HG02571 (cell line): ENCODE results near the gene YEATS4.

ENCODE experiments used
- ATAC-seq: cut with Tn5 transposase; IDR thresholded peaks from one replicate; pipeline ENCODE4 v1.9.1; 2021; ENCODE audit warnings: mild to moderate bottlenecking, moderate library complexity; ENCODE audit not compliant: unreplicated experiment

Gene YEATS4

DNA sequence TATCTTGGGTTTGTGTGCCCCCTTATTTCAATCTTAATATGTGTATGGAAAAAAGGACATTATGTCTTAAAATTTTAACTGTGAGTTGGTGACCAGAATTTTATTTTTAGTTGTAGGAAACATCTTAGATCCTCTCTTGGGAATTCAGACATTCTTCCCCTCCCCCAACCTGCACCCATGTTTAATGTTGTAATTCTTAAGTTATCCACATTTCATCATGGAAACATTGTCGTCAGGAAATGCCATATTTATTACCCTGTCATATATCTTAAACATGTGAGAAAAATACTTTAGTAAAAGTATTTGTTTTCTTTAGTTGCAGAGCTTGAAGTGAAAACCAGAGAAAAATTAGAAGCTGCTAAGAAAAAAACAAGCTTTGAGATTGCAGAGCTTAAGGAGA, 30.3 kb downstream of the YEATS4 start:
- no peak for ATAC-seq

DNA sequence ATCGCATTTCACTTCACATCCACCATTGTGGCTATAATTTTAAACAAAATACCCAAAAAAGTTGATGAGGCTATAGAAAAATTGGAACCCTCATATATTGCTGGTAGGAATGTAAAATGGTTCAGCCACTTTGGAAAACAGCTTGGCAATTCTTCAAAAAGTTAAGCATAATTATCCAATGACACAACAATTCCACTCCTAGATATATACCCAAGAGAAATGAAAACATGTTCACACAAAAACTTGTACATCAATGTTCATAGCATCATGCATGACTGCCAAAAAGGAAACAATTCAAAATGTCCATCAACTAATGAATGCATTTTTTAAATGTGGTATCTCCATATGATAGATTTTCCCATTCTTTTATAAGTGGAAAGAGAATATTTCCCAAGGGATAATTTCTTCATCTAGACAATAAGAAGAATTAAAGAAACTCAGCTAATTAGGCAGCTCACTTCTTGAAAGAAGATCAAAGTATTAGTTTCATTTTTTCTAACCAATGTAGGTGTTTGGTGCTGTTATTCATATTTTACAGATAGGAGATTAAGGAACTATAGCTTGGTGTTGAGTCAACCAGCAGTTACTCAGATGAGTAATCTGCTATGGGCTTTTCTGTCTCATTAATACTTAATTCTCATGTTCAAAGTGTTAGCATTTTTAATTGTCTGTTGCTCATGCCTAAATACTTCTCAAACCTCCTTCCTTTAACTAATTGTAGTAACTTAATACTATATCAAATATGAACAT, 32.8 kb downstream of the YEATS4 start:
- ATAC-seq = peak; percentile 85

DNA sequence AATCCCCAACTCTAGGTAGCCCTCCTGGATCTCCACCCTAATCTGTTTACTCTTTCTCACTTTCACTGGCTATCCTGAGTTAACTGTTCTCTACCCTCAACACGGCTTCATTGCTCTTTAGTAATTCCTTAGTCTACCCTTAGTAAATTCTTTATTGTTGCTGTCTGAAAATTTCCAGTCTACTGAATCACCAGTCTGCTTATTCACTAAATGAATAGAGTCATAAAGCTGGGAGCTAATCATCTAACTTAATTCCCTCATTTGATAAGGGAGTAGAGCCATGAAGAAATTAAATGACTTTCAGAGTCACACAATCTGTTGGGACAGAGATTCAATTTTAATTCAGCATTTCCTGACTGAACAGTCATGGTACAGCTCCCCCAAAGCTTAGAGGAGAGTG, 36.5 kb downstream of the YEATS4 start:
- ATAC-seq = no peak

DNA sequence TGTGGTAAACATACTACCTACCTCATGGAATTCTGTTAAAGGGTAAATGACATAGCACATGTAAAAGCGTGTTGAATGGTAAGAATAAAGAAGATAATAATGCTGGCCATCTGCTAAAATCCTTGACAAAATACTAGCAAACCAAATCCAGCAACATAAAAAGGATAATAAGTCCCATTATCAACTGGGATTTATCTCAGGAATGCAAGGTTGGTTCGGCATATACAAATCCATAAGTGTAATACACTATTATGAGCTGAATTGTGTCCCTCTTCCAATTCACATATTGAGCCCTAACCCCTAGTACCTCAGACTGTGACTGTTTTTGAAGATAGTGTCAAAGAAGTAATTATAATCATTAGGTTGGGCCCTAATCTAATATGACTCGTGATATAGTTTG, 37.4 kb downstream of the YEATS4 start:
- ATAC-seq = no peak

DNA sequence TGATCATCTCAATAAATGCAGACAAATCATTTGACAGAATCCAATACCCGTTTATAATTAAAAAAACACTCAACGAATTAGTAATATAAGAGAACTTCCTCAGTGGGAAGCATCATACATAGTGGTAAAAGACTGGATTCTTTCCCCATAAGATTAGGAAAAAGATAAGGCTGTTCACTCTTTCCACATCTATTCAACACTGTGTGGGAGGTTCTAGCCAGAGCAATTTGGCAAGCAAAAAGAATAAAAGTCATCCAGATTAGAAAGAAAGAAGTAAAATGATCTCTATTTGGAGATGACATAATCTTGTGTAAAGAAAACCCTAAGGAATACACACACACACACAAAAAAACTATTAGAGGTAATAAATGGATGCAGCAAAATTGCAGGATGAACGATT, 38.4 kb downstream of the YEATS4 start:
- no peak for ATAC-seq

DNA sequence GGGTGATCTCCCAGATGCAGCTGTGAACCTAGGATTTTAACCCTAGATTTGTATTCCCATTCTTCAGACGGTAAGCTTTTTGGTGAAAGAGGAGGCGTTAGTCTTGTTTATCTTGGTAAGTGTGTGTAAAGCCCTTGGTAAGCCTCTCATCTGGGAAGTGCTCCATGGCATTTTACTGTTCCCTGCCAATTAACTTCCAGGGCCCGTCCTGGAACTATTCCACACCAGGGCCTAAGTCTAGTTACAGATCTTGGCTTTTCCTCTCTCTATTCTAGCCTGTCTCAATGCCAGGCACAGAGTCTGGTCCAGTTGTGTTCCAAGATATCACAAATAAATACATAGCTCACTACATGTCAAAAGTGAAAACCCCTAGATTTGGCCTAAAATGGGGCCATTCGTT, 42.4 kb downstream of the YEATS4 start:
- ATAC-seq = no peak

DNA sequence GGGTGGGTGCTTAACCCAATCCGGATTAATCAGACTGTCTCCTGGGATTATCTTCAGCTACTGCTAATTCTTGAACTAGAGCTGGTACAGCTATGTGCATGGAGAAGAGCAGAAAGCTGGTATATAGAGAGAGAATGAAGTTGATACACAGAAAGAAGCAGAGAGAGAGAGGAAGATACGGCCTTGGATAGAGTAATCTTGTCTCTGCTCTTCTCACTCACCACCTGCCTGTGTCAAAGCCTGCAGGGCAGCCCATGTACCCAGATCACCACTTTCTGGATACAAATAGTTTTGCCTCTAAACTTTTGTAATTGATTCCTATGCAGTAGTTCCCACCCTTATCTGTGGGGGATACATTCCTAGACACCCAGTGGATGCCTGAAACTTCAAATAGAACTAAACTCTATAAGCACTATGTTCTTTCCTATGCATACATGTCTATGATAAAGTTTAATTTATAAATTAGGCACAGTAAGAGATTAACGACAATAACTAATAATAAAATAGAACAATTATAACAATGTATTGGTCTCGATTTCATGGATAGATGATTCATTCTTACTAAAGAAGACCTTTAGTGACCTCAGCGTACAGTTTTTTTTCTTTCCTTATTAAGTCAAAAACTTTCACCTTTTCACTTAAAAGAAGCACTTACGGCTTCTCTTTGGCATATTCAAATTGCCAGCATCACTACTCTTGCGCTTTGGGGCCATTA, 45.5 kb downstream of the YEATS4 start:
- ATAC-seq = no peak

DNA sequence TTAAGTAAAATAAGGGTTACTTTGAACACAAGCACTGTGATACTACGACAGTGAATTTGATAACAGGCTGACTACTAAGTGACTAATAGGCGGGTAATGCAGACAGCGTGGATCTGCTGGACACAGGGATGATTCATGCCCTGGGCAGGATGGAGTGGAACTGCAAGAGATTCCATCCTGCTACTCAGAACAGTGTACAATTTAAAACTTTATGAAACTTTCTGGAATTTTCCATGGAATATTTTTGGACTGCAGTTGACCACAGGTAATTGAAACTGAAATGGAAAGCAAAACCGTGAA, 46.0 kb downstream of the YEATS4 start:
- ATAC-seq = no peak

DNA sequence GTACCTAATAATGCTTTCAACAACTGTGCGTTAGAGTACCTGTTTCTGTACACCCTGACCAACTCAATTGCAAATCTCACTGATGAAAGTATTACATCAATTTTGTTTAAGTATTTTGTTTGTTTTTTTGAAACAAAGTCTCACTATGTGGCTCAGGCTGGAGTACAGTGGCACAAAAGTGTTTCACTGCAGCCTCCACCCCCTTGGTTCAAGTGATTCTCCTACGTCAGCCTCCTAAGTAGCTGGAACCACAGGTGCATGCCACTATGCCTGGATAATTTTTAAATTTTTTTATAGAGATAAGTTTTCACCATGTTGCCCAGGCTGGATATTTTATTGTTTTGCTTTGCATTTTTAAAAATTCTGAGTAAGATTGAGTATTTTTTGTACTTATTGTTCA, 46.7 kb downstream of the YEATS4 start:
- no peak for ATAC-seq

DNA sequence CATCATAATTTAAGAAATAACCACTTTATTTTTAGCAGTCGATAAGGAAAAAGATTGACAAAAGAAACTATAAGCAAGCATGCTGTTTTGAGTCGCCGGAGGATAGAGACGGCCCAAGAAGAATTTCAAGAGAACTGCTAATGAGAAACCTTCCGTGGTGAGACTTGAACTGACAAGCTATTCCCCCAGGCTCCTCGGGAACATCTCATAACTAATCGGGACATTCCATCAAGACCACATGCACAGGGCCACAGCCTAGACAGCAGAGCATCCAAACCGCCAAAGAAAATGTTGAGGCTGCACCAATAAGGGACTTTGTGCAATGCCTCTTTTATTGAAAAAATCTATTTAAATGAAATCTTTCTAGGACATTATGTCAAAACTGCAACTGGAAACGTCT, 51.0 kb downstream of the YEATS4 start:
- no peak for ATAC-seq

DNA sequence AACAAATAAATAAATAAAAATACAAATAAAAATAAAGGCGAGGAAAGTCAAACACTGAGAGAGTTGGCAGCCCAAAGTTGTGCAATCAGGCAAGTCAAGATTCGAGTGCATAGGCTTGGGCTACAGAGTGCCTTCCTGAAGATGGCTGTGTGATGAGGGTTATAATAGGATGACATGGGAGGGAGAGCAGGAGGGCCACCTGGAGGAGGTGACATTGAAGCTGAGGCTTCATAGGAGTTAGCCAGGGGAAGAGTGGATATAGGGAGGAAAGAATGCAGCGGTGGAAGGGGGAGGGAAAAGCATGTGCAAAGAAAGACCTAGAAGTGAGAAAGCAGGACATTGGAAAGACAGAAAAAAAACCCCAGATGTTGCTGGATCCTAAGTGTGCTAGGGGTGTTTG, 53.1 kb downstream of the YEATS4 start:
- ATAC-seq = no peak

DNA sequence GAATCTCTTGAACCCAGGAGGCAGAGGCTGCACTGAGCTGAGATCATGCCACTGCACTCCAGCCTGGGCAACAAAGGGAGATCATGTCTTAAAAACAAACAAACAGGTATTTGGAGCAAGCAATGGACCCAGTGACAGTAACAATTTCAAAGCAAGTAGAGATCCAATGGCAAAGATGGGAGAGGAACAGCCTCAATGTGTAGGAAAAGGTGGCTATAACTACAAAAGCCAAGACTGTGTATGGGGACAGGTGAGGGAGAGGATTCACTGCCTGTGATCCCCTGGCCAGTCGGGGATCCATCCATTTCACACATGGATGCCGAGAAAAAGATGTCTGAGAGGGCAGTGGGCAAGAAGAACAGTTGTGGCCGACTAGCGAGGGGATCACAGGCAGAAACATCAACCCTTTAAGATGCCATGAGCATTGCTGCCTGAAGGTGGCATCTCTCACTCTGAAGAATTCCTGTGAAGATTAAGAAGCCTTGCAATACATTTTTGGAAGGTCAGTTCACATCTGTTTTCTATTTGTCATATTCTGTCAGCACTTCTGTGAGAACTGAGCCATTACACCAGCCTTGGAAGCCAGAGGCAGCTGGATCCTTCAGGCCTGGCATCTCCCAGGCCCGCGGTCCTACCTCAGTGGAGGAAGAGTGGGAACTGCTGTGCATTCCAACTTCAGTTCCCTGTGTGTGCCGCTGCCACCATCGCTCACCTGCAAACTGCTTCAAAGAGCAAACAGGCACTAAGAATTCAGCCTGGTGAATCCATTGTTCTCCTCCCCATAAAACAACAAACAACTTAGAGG, 56.1 kb downstream of the YEATS4 start:
- ATAC-seq = no peak

DNA sequence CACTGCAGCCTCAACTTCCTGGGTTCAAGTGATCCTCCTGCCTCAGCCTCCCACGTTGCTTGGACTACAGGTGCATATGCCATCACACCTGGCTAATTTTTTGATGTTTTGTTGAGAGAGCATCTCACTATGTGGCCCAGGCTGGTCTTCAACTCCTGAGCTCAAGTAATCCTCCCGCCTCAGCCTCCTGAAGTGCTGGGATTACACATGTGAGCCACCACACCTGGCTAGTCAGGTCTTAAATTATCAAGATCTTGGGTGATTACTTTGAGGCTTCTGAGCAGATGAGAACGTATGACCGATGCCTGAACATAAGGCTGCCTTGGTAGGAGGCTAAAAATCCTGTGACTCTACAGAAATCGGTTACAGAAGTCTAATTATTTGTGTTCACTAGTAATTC, 57.7 kb downstream of the YEATS4 start:
- ATAC-seq = no peak

DNA sequence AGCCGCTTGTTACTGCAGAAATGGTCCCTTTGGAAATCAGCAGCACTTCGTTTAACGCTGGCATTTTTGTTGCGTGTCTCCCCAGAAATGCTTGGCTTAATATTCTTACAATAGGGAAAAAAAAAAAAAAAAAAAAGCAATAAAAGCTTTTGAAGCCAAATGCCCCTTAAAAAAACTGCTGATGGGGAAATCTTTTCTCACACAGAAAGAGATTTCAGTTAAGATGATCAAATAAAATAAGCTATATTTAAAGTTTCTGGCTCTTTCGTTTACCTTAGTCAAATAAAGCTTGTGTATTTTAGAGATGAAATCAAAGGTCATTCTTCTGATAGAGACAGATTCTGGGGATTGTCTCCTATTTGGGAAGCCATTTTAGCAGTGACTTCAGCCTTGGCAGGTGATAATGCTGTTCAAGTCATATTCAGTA, 58.2 kb downstream of the YEATS4 start:
- no peak for ATAC-seq

DNA sequence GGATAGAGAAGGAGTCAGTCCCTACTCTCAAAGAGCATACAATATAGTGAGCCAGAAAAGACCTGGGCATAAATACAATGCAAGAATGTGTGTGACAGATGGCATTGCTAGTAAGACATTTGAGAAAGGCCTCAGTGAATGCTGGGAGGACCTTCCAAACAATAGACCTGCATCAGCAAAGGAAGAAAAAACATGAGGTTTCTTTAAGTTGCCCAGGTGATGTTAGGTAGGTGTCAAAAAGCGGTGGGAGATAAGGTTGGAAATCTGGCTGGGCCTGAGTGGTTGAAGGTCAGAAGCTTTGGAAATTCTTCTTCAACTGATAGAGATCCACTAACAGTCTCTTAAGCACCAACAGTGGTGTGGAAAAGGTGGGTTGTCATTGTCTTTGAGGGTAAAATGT, 60.2 kb downstream of the YEATS4 start:
- ATAC-seq = no peak

DNA sequence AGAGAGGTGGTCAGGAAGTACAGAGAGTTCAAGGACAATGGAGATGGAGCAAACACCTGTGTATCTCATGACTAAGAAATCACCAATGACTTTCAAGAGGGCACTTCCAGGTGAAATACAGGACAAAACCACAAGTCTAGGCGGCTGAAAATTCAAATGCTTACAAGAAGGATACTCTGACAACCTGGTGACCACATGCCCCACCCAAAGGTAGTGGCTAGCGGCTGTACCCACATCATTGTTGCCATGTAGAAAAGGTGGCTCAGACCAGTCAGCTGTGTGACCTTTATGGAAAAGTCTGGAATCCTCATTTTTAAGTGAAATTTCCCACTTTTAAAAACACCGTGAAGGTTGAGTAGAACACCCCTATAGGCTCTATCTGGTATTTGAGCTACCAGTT, 62.0 kb downstream of the YEATS4 start:
- no peak for ATAC-seq

DNA sequence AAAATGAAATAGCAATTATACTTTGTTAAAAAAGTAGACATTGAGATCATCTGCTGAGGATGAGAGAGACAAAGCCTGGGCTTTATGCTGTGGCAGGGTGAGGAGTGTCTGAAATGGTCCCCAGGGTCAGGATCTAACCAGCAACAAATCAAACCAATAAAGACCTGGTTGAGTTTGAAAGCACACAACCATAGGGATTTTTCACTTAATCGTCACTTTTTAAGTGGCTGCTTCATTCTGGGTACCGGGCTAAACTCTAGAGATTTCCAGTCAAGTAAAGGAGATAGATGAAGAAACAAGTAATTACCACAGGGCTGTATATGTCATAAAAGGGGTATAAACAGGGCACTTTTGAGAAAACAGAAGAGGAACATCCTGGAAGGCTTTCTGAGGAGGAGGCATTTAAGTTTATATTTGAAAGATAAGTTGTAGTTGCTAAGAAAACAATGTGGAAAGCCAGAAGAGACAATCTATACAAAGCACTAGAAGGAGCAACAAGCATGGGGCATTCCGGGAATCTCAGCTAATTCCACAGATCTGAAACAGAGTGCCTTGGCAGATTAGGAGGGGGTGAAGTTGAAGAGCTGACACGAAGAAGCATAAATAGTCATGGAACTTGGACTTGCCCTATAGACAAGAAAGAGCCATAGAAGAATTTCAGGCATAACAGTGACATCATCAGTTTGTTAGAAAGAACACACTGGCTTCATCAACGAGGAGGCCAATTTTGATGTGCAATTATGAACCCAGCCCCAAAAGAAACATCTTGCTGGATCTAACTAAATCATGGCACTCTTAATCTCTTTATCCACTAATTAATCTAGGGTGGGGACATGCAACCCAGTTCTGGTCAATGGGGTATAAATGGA, 63.7 kb downstream of the YEATS4 start:
- ATAC-seq = no peak

DNA sequence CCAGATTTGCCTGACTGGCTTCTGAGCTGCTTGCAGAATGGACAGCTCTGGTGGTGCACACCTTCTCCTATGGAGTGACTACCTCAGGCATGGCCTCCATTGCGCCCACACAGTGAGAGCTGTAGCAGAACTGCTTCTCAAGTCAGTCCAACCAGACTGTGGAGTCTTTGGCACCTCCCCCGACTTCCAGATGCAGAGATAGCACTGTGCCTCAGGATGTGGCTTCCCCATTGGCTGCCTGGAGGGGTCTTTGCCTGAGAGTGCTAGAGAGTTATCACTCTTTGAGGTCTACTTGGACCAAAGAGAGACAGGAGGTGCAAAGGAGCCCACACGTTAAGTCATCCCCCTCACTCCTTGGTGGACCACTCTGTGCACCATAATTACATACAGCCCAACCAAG, 65.9 kb downstream of the YEATS4 start:
- no peak for ATAC-seq

DNA sequence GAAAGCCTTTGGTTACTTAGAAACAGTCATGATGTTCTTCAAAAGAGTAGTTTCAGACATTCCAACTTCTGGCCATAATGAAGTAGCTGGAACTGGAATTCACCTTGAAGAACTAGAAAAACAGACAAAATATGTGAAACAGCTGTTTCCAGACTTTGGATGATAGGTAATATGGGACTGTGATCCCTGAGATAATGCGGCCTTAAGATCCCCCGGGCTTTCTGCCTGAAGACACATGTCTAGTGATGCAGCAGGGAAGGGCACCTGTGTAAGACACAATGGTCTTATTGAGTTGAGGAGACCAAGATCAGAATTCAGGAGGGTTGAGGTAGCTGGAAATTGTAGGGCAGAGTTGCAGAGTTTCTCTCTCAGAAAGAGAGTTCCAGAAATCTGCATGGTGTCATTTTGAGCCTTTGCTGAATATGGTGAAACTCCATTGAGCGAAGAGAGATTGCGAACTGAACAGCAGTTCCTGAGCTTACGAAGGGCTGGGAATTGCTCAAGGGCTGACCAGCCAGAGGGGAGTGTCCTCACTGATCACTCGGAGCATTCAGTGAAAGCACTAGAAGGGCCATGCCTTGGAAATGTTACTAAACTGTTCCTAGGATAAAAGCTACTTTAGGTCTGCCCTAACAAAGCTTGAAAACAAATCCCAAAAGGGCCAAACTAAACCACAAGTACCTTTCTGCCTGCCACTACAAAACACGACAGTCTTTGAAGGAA, 69.0 kb downstream of the YEATS4 start:
- ATAC-seq = no peak

DNA sequence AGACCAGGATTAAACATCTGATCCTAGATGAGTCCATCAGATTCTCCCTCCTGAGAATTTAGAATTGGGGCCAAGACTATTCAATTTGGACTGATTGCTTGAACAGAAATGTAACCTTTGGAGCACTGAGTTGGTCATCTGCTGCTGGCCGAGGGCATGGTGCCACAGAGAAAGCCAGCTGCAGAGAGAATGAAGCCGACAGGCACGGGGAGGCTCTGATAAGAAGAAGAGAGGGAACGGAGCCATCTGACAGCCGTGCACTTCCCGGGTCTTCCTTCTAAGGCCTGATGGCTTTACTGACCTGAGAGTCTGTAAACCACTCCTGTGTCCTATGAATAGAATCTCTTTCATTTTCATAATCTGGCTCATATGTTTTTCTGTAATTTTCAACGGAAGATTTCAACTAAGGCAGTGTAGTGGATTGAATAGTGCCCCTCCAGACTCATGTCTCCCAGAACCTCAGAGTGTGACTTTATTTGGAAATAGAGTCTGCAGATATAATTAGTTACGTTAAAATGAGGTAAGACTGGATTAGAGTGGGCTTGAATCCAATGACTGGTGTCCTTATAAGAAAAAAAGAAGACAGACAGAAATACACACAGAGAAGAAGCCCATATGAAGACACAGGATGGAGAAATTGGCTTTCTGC, 71.5 kb downstream of the YEATS4 start:
- ATAC-seq = no peak
